ENCODE measurements around the gene PGBD5.
"Not testable (repeated sequence)": the region's sequence is repeated elsewhere in the genome, so short reads cannot be mapped to it uniquely, and the experiment has no call there.

- TF ChIP-seq EP300 (IDR thresholded peaks at IDR 0.05; ENCODE audit: borderline replicate concordance in 1 of 2, low read depth in 1 of 2, low read length in 1 of 2); RCOR1 (IDR thresholded peaks at IDR 0.05; ENCODE audit: low read length): not testable (repeated sequence)
- TF ChIP-seq, protein P1, sequence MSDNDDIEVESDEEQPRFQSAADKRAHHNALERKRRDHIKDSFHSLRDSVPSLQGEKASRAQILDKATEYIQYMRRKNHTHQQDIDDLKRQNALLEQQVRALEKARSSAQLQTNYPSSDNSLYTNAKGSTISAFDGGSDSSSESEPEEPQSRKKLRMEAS (IDR thresholded peaks at IDR 0.05; ENCODE audit: low read depth) = not testable (repeated sequence)
- TF ChIP-seq, protein P2, sequence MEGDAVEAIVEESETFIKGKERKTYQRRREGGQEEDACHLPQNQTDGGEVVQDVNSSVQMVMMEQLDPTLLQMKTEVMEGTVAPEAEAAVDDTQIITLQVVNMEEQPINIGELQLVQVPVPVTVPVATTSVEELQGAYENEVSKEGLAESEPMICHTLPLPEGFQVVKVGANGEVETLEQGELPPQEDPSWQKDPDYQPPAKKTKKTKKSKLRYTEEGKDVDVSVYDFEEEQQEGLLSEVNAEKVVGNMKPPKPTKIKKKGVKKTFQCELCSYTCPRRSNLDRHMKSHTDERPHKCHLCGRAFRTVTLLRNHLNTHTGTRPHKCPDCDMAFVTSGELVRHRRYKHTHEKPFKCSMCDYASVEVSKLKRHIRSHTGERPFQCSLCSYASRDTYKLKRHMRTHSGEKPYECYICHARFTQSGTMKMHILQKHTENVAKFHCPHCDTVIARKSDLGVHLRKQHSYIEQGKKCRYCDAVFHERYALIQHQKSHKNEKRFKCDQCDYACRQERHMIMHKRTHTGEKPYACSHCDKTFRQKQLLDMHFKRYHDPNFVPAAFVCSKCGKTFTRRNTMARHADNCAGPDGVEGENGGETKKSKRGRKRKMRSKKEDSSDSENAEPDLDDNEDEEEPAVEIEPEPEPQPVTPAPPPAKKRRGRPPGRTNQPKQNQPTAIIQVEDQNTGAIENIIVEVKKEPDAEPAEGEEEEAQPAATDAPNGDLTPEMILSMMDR (IDR thresholded peaks at IDR 0.05) = not testable (repeated sequence)
- TF ChIP-seq, protein P3, sequence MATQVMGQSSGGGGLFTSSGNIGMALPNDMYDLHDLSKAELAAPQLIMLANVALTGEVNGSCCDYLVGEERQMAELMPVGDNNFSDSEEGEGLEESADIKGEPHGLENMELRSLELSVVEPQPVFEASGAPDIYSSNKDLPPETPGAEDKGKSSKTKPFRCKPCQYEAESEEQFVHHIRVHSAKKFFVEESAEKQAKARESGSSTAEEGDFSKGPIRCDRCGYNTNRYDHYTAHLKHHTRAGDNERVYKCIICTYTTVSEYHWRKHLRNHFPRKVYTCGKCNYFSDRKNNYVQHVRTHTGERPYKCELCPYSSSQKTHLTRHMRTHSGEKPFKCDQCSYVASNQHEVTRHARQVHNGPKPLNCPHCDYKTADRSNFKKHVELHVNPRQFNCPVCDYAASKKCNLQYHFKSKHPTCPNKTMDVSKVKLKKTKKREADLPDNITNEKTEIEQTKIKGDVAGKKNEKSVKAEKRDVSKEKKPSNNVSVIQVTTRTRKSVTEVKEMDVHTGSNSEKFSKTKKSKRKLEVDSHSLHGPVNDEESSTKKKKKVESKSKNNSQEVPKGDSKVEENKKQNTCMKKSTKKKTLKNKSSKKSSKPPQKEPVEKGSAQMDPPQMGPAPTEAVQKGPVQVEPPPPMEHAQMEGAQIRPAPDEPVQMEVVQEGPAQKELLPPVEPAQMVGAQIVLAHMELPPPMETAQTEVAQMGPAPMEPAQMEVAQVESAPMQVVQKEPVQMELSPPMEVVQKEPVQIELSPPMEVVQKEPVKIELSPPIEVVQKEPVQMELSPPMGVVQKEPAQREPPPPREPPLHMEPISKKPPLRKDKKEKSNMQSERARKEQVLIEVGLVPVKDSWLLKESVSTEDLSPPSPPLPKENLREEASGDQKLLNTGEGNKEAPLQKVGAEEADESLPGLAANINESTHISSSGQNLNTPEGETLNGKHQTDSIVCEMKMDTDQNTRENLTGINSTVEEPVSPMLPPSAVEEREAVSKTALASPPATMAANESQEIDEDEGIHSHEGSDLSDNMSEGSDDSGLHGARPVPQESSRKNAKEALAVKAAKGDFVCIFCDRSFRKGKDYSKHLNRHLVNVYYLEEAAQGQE (IDR thresholded peaks at IDR 0.05; ENCODE audit: low read depth, low read length) = not testable (repeated sequence)
Observed at GRCh38 chr1:230406727-230407126, 19.4 kb downstream of the PGBD5 start.

All from SK-N-SH (cell line).